Hepatocyte (in vitro differentiated cells): ENCODE data around the gene MICAL3. TPM values are rescaled to one million over a fixed set of nuclear protein-coding genes. Genes with fewer than 3 reads are reported as not detected.
"Not testable (repeated sequence)": the region's sequence is repeated elsewhere in the genome, so short reads cannot be mapped to it uniquely, and the experiment has no call there.

Experiments used
- DNase-seq: peaks from one replicate; pipeline ENCODE4 v3.0.0-alpha.2; 2016; ENCODE audit warnings: low spot score
- H2AFZ ChIP-seq: fragments of 200-600 bp; sonication (generic); 2 replicates; pipeline ENCODE4 v1.6.0; 2016; ENCODE audit warnings: antibody characterized with exemption, mild to moderate bottlenecking
- H3K27ac ChIP-seq: fragments of 200-600 bp; sonication (generic); 2 replicates; pipeline ENCODE4 v1.5.1; 2016; ENCODE audit warnings: mild to moderate bottlenecking
- H3K27me3 ChIP-seq: fragments of 200-600 bp; sonication (generic); 2 replicates; pipeline ENCODE4 v1.6.1; 2016
- H3K36me3 ChIP-seq: fragments of 200-600 bp; sonication (generic); replicated peaks from 2 replicates; pipeline ENCODE4 v1.5.1; 2016; ENCODE audit warnings: low read depth; ENCODE audit not compliant: insufficient read depth
- H3K4me1 ChIP-seq: fragments of 200-600 bp; sonication (generic); 2 replicates; pipeline ENCODE4 v1.5.1; 2016; ENCODE audit warnings: mild to moderate bottlenecking, moderate library complexity; ENCODE audit not compliant: insufficient read depth
- H3K4me2 ChIP-seq: fragments of 200-600 bp; sonication (generic); 2 replicates; pipeline ENCODE4 v1.6.0; 2016
- H3K4me3 ChIP-seq: fragments of 200-600 bp; sonication (generic); 2 replicates; pipeline ENCODE4 v1.5.1; 2016; ENCODE audit warnings: mild to moderate bottlenecking
- H3K79me2 ChIP-seq: fragments of 200-600 bp; sonication (generic); 2 replicates; pipeline ENCODE4 v1.6.0; 2017; ENCODE audit warnings: mild to moderate bottlenecking
- H3K9me2 ChIP-seq: fragments of 200-600 bp; sonication (generic); replicated peaks from 2 replicates; pipeline ENCODE4 v1.6.0; 2017; ENCODE audit warnings: mild to moderate bottlenecking; ENCODE audit not compliant: insufficient read depth
- H3K9me3 ChIP-seq: fragments of 200-600 bp; sonication (generic); 2 replicates; pipeline ENCODE4 v1.5.1; 2016; ENCODE audit warnings: low read depth, mild to moderate bottlenecking
- H4K20me1 ChIP-seq: fragments of 200-600 bp; sonication (generic); 2 replicates; pipeline ENCODE4 v1.6.0; 2016; ENCODE audit warnings: mild to moderate bottlenecking; ENCODE audit not compliant: insufficient read depth, poor library complexity, severe bottlenecking
- EZH2 ChIP-seq: fragments of 200-600 bp; sonication (generic); IDR thresholded peaks from 2 replicates; pipeline ENCODE4 v1.6.1; 2016; ENCODE audit warnings: antibody characterized with exemption, mild to moderate bottlenecking, borderline replicate concordance
- EZH2phosphoT487 ChIP-seq: fragments of 200-600 bp; sonication (generic); IDR thresholded peaks from one replicate; pipeline ENCODE4 v1.6.1; 2018; ENCODE audit warnings: antibody characterized with exemption, mild to moderate bottlenecking, low read depth, moderate library complexity; ENCODE audit not compliant: unreplicated experiment, severe bottlenecking
- WGBS: methylation state at CpG from one replicate; pipeline ENCODE4 v1.1.6; 2016; ENCODE audit warnings: low lambda C conversion rate; ENCODE audit errors: missing lambda C conversion rate; 5-methylcytosine and 5-hydroxymethylcytosine counted together
- polyA plus RNA-seq: library from polyadenylated mRNA; unstranded; fragments of >200 nt; fragmentation: Nextera tagmentation; extraction: Ambion mirVana; gene quantifications from 2 replicates; pipeline ENCODE4 v1.2.1, GENCODE V29; 2016
- total RNA-seq: library from RNA; depleted of rRNA; stranded (reverse); fragments of >200 nt; gene quantifications from 2 replicates; pipeline ENCODE4 v1.2.3, GENCODE V29; 2014
- TF ChIP-seq, protein P1 (sequence below): fragments of 200-600 bp; sonication (generic); IDR thresholded peaks from 2 replicates; pipeline ENCODE4 v1.5.1; 2016; ENCODE audit warnings: antibody characterized with exemption, mild to moderate bottlenecking; ENCODE audit not compliant: poor library complexity

MICAL3 gene
- total and polyA plus RNA-seq, 2 experiments from 2014 or later: 4.6 to 22.7 TPM

DNA sequence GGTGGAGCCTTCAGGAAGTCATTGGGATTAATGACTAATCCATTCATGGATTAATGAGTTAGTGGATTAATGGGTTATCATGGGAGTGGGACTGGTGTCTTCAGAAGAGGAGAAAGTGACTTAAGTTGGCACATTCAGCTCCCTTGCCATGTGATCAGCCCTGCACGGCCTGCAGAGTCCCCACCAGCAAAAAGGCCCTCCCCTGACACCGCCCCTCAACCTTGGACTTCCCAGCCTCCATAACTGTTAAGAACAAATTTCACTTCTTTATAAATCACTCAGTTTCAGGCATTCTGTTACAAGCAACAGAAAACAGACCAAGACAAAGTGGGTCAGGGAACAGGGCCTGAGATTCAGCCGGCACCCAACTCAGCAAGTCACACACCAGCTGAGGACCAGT is 85.3 kb downstream of the MICAL3 start:
- no peaks in the 10 kb centered on the region for H3K9me2 ChIP-seq
- peaks cover 11% of the 10 kb centered on the region for H3K4me1 ChIP-seq
- H4K20me1 ChIP-seq: peaks cover 19% of the 10 kb centered on the region
- H3K4me2 ChIP-seq: no peak overlapping the region
- peaks cover 85% of the 10 kb centered on the region for H3K79me2 ChIP-seq
- no peak overlapping the region for H3K27ac ChIP-seq
- H2AFZ ChIP-seq: no peak overlapping the region
- H3K4me3 ChIP-seq: no peak overlapping the region
- H3K9me3 ChIP-seq: no peaks in the 10 kb centered on the region
- no peaks in the 10 kb centered on the region for H3K36me3 ChIP-seq
- TF ChIP-seq EZH2phosphoT487 (no peak), EZH2 (no peak)
- TF ChIP-seq, protein P1, sequence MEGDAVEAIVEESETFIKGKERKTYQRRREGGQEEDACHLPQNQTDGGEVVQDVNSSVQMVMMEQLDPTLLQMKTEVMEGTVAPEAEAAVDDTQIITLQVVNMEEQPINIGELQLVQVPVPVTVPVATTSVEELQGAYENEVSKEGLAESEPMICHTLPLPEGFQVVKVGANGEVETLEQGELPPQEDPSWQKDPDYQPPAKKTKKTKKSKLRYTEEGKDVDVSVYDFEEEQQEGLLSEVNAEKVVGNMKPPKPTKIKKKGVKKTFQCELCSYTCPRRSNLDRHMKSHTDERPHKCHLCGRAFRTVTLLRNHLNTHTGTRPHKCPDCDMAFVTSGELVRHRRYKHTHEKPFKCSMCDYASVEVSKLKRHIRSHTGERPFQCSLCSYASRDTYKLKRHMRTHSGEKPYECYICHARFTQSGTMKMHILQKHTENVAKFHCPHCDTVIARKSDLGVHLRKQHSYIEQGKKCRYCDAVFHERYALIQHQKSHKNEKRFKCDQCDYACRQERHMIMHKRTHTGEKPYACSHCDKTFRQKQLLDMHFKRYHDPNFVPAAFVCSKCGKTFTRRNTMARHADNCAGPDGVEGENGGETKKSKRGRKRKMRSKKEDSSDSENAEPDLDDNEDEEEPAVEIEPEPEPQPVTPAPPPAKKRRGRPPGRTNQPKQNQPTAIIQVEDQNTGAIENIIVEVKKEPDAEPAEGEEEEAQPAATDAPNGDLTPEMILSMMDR: no peak
- DNase-seq: no peak
- WGBS: 97% methylated on average over 3 of the region's 3 CpGs
- H3K27me3 ChIP-seq: no peaks in the 10 kb centered on the region

- TF ChIP-seq, protein P1: no peak
- TF ChIP-seq EZH2 (no peak), EZH2phosphoT487 (no peak)
- Histone ChIP-seq H3K9me3 (no peaks in the 10 kb centered on the region), H4K20me1 (peaks cover 14% of the 10 kb centered on the region), H3K36me3 (no peaks in the 10 kb centered on the region), H3K4me1 (peaks cover 11% of the 10 kb centered on the region), H3K27me3 (no peaks in the 10 kb centered on the region), H3K27ac (no peak overlapping the region), H2AFZ (no peak overlapping the region), H3K4me3 (no peak overlapping the region), H3K4me2 (no peak overlapping the region), H3K79me2 (peaks cover 85% of the 10 kb centered on the region), H3K9me2 (no peaks in the 10 kb centered on the region)
- WGBS: 64% methylated on average over 8 of the region's 8 CpGs
- DNase-seq: no peak
Measured at GRCh38 chr22:17938484-17938924, 85.9 kb downstream of the MICAL3 start.

GRCh38 chr22:17932457-17932856 is 91.9 kb downstream of the MICAL3 start:
- H3K4me3 ChIP-seq, H3K4me1 ChIP-seq, H3K27me3 ChIP-seq, H2AFZ ChIP-seq, H3K4me2 ChIP-seq, H3K27ac ChIP-seq, H4K20me1 ChIP-seq, H3K36me3 ChIP-seq, H3K9me3 ChIP-seq, DNase-seq, H3K9me2 ChIP-seq: not testable (repeated sequence)
- H3K79me2 ChIP-seq: peaks cover 73% of the 10 kb centered on the region
- 92% methylated on average over 2 of the region's 2 CpGs for WGBS

GRCh38 chr22:17931400-17931825 is 92.9 kb downstream of the MICAL3 start:
- no peak for DNase-seq
- Histone ChIP-seq H3K9me2 (no peaks in the 10 kb centered on the region), H4K20me1 (peaks cover 15% of the 10 kb centered on the region), H3K36me3 (no peaks in the 10 kb centered on the region), H3K27ac (no peak overlapping the region), H3K4me3 (no peak overlapping the region), H3K27me3 (no peaks in the 10 kb centered on the region), H3K79me2 (peaks cover 75% of the 10 kb centered on the region), H2AFZ (no peak overlapping the region), H3K4me1 (no peaks in the 10 kb centered on the region), H3K4me2 (no peak overlapping the region), H3K9me3 (no peaks in the 10 kb centered on the region)
- 88% methylated on average over 3 of the region's 3 CpGs for WGBS
- TF ChIP-seq, protein P1: no peak
- no peak for TF ChIP-seq EZH2
- no peak for TF ChIP-seq EZH2phosphoT487
